Ovary (tissue), 9 donors: ENCODE data around the gene BTN3A1. TPM values are rescaled to one million over a fixed set of nuclear protein-coding genes. Genes with fewer than 3 reads are reported as not detected.

ENCODE experiments used
- DNase-seq, 5 donors: peaks; one replicate each; pipeline ENCODE4 v3.0.0-alpha.2; 2019 to 2020
- H3K27ac ChIP-seq, 2 donors: fragments of 200-600 bp; one replicate each; pipeline versions ENCODE4 v1.5.1 to v1.8.0; 2019 to 2022
- H3K27me3 ChIP-seq: fragments of 200-600 bp; one replicate; pipeline ENCODE4 v1.8.0; 2022
- H3K36me3 ChIP-seq: fragments of 200-600 bp; sonication (generic); one replicate; pipeline ENCODE4 v1.5.1; 2019
- H3K4me1 ChIP-seq: one replicate; pipeline ENCODE4 v1.8.1; 2013; ENCODE audit warnings: mild to moderate bottlenecking, moderate library complexity; ENCODE audit not compliant: insufficient read depth
- H3K4me3 ChIP-seq: fragments of 200-600 bp; sonication (generic); one replicate; pipeline ENCODE4 v1.5.1; 2017
- H3K9me3 ChIP-seq, 2 donors: fragments of 200-600 bp in 1 of 2; sonication (generic) in 1 of 2; one replicate each; pipeline versions ENCODE4 v1.5.1 to v1.8.1; 2013 to 2019; ENCODE audit warnings: mild to moderate bottlenecking in 1 of 2, moderate library complexity in 1 of 2
- EP300 ChIP-seq: sonication (generic); formaldehyde crosslinking; IDR thresholded peaks from one replicate; pipeline ENCODE4 v1.6.1; 2017; ENCODE audit warnings: antibody characterized with exemption
- POLR2A ChIP-seq: fragments of 450-650 bp; IDR thresholded peaks from one replicate; pipeline ENCODE4 v1.6.1; 2017; ENCODE audit warnings: antibody characterized with exemption, mild to moderate bottlenecking, moderate library complexity
- WGBS, 3 donors: extraction: QIAGEN DNeasy Blood & Tissue Kit in 1 of 3; methylation state at CpG; one replicate each; pipeline versions ENCODE4 v1.1.5 to v1.1.7; 2013 to 2017; 5-methylcytosine and 5-hydroxymethylcytosine counted together
- intact Hi-C, 4 donors: fragments of 100-400 bp; cut with DNase I; formaldehyde crosslinking; loops; one replicate each; pipeline versions ENCODE4 v1.11.0 to v1.15.1; 2022 to 2023
- polyA plus RNA-seq, 2 donors: library from polyadenylated mRNA; stranded (reverse); fragments of 200-250 nt in 1 of 2; fragments of 350-450 nt in 1 of 2; fragmentation: Illumina TruSeq in 1 of 2; extraction: RNeasy Lipid Tissue Mini Kit (QIAGEN cat#74804) in 1 of 2; gene quantifications; one replicate each; pipeline ENCODE4 v1.2.3, GENCODE V29; 2013 to 2014
- total RNA-seq, 7 donors: library from RNA; depleted of rRNA in 2 of 7; stranded (reverse); fragments of >200 nt in 2 of 7; fragmentation: NEBNext Ultra II Directional in 3 of 7; extraction: Animal tissue kit (Norgen Biotek cat#: 25700) in 3 of 7; gene quantifications; one replicate each; pipeline versions ENCODE4 v1.1.0 to v1.2.4, GENCODE V29; 2016 to 2023
- TF ChIP-seq, protein P1 (sequence below), 3 donors: fragments of 450-650 bp in 2 of 3; fragments of 200-600 bp in 1 of 3; IDR thresholded peaks; one replicate each; pipeline versions ENCODE4 v1.5.1 to v1.8.0; 2016 to 2022; ENCODE audit warnings: antibody characterized with exemption in 3 of 3, mild to moderate bottlenecking in 1 of 3
- donor health status: DM: no; HTN: no; CAD: no; lungs with moderate emphysema.
- donor health status: DM: no; HTN: no; CAD: no.
- donor health status: Bipolar disorder and iron deficiency.
- donor health status: DM: yes; HTN: yes; CAD: no.
- donor health status: DM: no; HTN: no; CAD: no.
- donor health status: DM: yes; HTN: yes; CAD: no.

Gene BTN3A1
- total and polyA plus RNA-seq, 9 donors: 11.0 to 64.5 (median 18.4) TPM

DNA sequence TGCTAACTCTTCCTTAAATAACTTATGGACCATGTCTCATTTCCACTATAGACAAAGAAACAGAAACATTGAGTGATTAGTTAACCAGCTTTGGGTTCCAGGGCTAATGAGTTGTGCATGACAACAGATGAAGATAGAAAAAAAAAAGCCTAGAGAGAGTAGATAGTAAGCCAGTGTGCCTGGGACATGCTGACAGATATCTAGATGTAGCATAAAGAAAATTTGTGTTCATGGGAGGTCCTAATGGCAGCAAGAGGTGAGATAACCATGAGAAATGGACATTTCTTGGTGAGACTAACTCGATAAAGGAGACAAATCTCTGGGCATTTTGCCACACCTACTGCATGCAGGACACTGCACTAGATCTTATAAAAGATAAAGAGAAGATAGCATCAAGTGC lies 35.5 kb downstream of the BTN3A1 start:
- TF ChIP-seq POLR2A (no peak), EP300 (no peak)
- TF ChIP-seq, protein P1, sequence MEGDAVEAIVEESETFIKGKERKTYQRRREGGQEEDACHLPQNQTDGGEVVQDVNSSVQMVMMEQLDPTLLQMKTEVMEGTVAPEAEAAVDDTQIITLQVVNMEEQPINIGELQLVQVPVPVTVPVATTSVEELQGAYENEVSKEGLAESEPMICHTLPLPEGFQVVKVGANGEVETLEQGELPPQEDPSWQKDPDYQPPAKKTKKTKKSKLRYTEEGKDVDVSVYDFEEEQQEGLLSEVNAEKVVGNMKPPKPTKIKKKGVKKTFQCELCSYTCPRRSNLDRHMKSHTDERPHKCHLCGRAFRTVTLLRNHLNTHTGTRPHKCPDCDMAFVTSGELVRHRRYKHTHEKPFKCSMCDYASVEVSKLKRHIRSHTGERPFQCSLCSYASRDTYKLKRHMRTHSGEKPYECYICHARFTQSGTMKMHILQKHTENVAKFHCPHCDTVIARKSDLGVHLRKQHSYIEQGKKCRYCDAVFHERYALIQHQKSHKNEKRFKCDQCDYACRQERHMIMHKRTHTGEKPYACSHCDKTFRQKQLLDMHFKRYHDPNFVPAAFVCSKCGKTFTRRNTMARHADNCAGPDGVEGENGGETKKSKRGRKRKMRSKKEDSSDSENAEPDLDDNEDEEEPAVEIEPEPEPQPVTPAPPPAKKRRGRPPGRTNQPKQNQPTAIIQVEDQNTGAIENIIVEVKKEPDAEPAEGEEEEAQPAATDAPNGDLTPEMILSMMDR (IDR thresholded peaks at IDR 0.05): no peak
- intact Hi-C loops: no loop called here

DNA sequence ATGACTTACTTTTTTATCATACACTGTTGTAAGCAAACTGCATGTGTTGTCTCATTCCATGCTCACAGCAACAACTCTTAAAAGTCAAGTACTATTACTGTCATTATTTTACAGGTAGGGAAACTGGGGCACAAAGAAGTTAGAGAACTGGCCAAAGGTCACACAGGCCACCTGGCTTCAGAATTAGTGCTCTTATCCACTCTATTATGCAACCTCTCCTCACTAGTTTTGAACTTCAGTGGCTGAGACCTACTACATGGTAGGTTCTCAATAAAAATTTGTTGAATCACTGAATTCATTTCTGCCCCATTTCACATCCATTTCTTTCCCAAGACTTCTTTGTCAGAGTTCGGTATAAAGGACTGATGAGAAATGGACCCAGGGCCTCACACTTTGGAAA lies 35.9 kb downstream of the BTN3A1 start:
- H3K4me1 ChIP-seq: peaks cover 4% of the 10 kb centered on the region
- DNase-seq: no peak
- H3K9me3 ChIP-seq: no peaks in the 10 kb centered on the region
- no peaks in the 10 kb centered on the region for H3K36me3 ChIP-seq
- intact Hi-C loops: no loop called here
- 95 to 100% (median 98%) methylated on average over 1 of the region's 1 CpG for WGBS, 3 donors
- H3K27me3 ChIP-seq: no peaks in the 10 kb centered on the region
- no peak overlapping the region for H3K4me3 ChIP-seq
- TF ChIP-seq POLR2A (no peak), EP300 (no peak)
- TF ChIP-seq, protein P1 (IDR thresholded peaks at IDR 0.05): no peak
- no peak overlapping the region for H3K27ac ChIP-seq

More for the DNA sequence above, 35.5 kb downstream of the BTN3A1 start:
- H3K27ac ChIP-seq: no peak overlapping the region
- H3K4me3 ChIP-seq: no peak overlapping the region
- 88 to 93% (median 89%) methylated on average over 1 of the region's 1 CpG for WGBS, 3 donors
- no peaks in the 10 kb centered on the region for H3K27me3 ChIP-seq
- no peaks in the 10 kb centered on the region for H3K36me3 ChIP-seq
- DNase-seq: no peak
- no peaks in the 10 kb centered on the region for H3K9me3 ChIP-seq
- H3K4me1 ChIP-seq: peaks cover 4% of the 10 kb centered on the region

DNA sequence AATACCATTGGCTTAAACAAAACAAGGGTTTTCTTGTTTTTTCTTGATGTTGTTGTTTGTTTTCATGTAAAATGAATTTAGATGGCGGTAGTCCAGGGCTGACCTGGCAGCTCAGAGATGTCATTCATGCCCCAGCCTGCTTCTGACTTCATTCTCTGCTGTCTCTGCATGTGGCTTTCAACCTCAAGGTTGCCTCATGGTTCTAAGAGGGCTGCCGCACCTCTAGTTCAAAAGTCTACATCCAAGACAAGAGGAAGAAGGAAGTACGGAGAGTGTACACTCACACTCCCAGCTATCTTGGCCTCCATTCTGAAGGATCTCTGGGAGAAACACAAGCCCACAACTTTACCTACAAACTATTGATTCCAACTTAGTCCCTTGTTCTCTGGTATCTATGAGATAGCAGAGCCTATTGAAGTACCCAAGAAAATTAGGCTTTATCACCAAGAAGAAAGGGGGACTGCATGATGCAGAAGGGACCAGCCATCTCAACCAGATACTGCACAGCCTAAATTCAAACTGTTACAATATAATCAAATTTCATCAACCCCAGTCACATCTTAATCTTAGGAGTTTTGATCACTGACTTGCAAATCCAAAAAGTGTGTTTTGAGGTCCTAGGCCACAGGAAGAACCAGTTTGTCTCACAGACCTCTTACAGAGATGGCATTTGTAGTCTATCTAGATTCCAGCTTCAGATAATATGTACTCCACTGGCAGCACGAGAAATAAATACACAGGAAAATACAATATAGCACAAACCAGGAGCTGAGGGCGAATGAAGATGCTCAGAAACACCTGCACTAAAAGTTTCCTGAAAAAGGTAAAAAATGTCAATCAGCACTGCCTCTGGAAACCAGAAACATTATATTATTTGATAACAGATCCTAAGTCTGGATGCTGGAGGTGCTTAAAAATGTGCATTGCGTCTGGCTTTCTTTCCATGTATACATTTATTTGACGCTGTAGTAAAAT lies 37.4 kb downstream of the BTN3A1 start:
- TF ChIP-seq, protein P1 (IDR thresholded peaks at IDR 0.05): no peak
- TF ChIP-seq POLR2A (no peak), EP300 (no peak)
- DNase-seq: no peak

DNA sequence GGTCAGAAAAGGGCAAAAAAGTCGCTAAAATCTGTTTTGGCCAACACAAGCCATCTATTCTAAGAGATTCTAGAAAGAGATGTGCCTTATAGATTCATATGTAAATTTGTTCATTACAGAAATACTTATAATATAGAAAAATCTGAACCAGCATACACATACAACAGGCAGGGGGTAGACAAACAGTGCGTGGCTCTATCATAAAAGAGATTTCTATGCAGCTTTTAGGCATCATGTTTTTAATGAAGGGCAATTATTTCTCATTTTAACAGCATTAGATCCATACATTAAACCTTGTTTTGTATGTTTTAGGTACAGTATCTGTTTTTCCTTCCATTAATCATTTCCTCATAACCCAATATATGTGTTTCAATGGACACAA lies 38.9 kb downstream of the BTN3A1 start:
- Histone ChIP-seq H3K9me3 (no peaks in the 10 kb centered on the region), H3K36me3 (no peaks in the 10 kb centered on the region), H3K27ac (peak overlapping the region; percentile 79 to 86), H3K4me3 (peak overlapping the region; percentile 58), H3K4me1 (peaks cover 4% of the 10 kb centered on the region), H3K27me3 (no peaks in the 10 kb centered on the region)
- intact Hi-C loops: no loop called here
- 6 to 11% (median 7%) methylated on average over 2 of the region's 2 CpGs for WGBS, 3 donors
- DNase-seq: no peak
- TF ChIP-seq EP300 (no peak), POLR2A (no peak)
- TF ChIP-seq, protein P1 (IDR thresholded peaks at IDR 0.05): no peak

More for the DNA sequence above, 37.4 kb downstream of the BTN3A1 start:
- no peaks in the 10 kb centered on the region for H3K9me3 ChIP-seq
- H3K27ac ChIP-seq: peak overlapping the region; percentile 79 to 86
- H3K4me1 ChIP-seq: peaks cover 4% of the 10 kb centered on the region
- H3K36me3 ChIP-seq: no peaks in the 10 kb centered on the region
- intact Hi-C loops: no loop called here
- no peaks in the 10 kb centered on the region for H3K27me3 ChIP-seq
- 51 to 57% (median 53%) methylated on average over 7 of the region's 7 CpGs for WGBS, 3 donors
- peak overlapping the region; percentile 58 for H3K4me3 ChIP-seq
